ENCODE data around the gene GPC1.

DNA sequence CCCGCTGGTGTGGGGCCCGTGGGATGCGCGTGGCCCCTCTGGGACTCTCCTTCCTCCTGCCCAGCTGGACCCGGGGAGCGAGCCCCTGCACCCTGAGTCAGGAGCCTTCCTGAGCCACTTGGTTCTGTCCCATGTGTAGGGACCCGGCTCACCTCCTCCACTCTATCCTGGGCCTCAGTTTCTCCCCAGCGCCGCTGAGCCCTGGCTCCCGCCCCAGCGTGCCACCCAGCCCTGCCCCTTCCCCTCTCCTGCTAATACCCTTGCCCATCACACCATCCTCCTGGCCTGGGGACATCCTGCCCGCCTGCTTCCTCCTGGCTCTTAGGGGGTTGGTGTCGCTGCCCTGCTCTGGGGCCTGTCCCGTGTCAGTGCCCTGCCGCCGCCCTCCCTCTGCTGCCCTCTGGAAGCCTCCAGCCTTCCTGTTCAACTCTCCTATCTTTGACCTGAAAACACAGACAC is 24.8 kb downstream of the GPC1 start:
- TF ChIP-seq POLR2A (IDR thresholded peaks at IDR 0.05; ENCODE audit: low read length) (no peak), GATA1 (IDR thresholded peaks at IDR 0.05; ENCODE audit: low read depth, low read length) (no peak)

Measured in erythroblast (primary cell).